PC-3 (cell line): Measurements from ENCODE around the gene TBX15. TPM values are rescaled to one million over a fixed set of nuclear protein-coding genes. Genes with fewer than 3 reads are reported as not detected.

ENCODE experiments used
- ATAC-seq: fragments of 200-7000 bp; cut with Tn5 transposase; 2 replicates; pipeline ENCODE4 v1.9.1; 2020; ENCODE audit warnings: mild to moderate bottlenecking, moderate library complexity
- BruUV-seq: library from RNA; stranded (reverse); fragments of 400-500 nt; replicated peaks from 2 replicates; lab custom pipeline; 2021; lab: Mats Ljungman, UMichigan
- CTCF ChIA-PET: fragments of 300-600 bp; sonication (Branson Sonifier 250); formaldehyde crosslinking; loops from one replicate; lab custom pipeline; 2022; ENCODE audit warnings: antibody characterized with exemption; lab: Charles Lee
- POLR2A ChIA-PET: fragments of 300-600 bp; sonication (Branson Sonifier 250); formaldehyde crosslinking; loops from one replicate; lab custom pipeline; 2022; ENCODE audit warnings: antibody characterized with exemption; ENCODE audit not compliant: unreplicated experiment; lab: Charles Lee
- DNase-seq: peaks from one replicate; pipeline ENCODE4 v3.0.0-alpha.2; 2015
- H2AFZ ChIP-seq: fragments of 300-600 bp; sonication (generic); 2 replicates; pipeline ENCODE4 v1.6.0; 2016; ENCODE audit warnings: antibody characterized with exemption, low read length
- H3F3A ChIP-seq: fragments of 300-600 bp; sonication (generic); one replicate; pipeline ENCODE4 v1.6.0; 2017; ENCODE audit warnings: antibody characterized with exemption, low read length, control low read depth, mild to moderate bottlenecking; ENCODE audit not compliant: unreplicated experiment
- H3K27ac ChIP-seq: fragments of 300-600 bp; sonication (generic); 2 replicates; pipeline ENCODE4 v1.5.1; 2016; ENCODE audit warnings: mild to moderate bottlenecking, low read length
- H3K27me3 ChIP-seq: fragments of 300-600 bp; sonication (generic); 2 replicates; pipeline ENCODE4 v1.6.1; 2016; ENCODE audit warnings: low read length, mixed read lengths
- H3K36me3 ChIP-seq: fragments of 300-600 bp; sonication (generic); 2 replicates; pipeline ENCODE4 v1.6.1; 2016; ENCODE audit warnings: low read depth, mixed run types, low read length, mixed read lengths
- H3K4me1 ChIP-seq: fragments of 300-600 bp; sonication (generic); 2 replicates; pipeline ENCODE4 v1.5.1; 2016; ENCODE audit warnings: low read length; ENCODE audit not compliant: insufficient read depth
- H3K4me2 ChIP-seq: fragments of 300-600 bp; sonication (generic); 2 replicates; pipeline ENCODE4 v1.6.0; 2016; ENCODE audit warnings: low read length
- H3K4me3 ChIP-seq: fragments of 300-600 bp; sonication (generic); 2 replicates; pipeline ENCODE4 v1.5.1; 2016; ENCODE audit warnings: mild to moderate bottlenecking, low read length, mixed read lengths
- H3K79me2 ChIP-seq: fragments of 300-600 bp; sonication (generic); 2 replicates; pipeline ENCODE4 v1.6.1; 2017; ENCODE audit warnings: low read length, mixed read lengths
- H3K9ac ChIP-seq: fragments of 300-600 bp; sonication (generic); 2 replicates; pipeline ENCODE4 v1.6.0; 2016; ENCODE audit warnings: mild to moderate bottlenecking, low read length
- H3K9me2 ChIP-seq: fragments of 300-600 bp; sonication (generic); replicated peaks from 2 replicates; pipeline ENCODE4 v1.6.1; 2016; ENCODE audit warnings: mixed run types, low read length, mixed read lengths
- H3K9me3 ChIP-seq: fragments of 300-600 bp; sonication (generic); 2 replicates; pipeline ENCODE4 v1.6.1; 2016; ENCODE audit warnings: low read length, mixed read lengths
- H4K20me1 ChIP-seq: fragments of 300-600 bp; sonication (generic); 2 replicates; pipeline ENCODE4 v1.6.1; 2016; ENCODE audit warnings: low read length, mixed read lengths
- CTCF ChIP-seq: fragments of 300-600 bp; sonication (generic); conservative IDR thresholded peaks from 2 replicates; pipeline ENCODE4 v1.5.1; 2017; ENCODE audit warnings: antibody characterized with exemption, low read depth, mild to moderate bottlenecking, low read length
- EZH2 ChIP-seq: fragments of 300-600 bp; sonication (generic); IDR thresholded peaks from one replicate; pipeline ENCODE4 v1.6.1; 2017; ENCODE audit warnings: antibody characterized with exemption, mild to moderate bottlenecking, low read length; ENCODE audit not compliant: unreplicated experiment
- EZH2phosphoT487 ChIP-seq: fragments of 300-600 bp; sonication (generic); IDR thresholded peaks from 2 replicates; pipeline ENCODE4 v1.6.1; 2018; ENCODE audit warnings: mild to moderate bottlenecking, antibody characterized with exemption, low read length, borderline replicate concordance
- intact Hi-C: fragments of 100-400 bp; cut with micrococcal nuclease; formaldehyde crosslinking; loops from 2 replicates; pipeline ENCODE4 v1.9.0; 2023
- total RNA-seq: library from RNA; depleted of rRNA; stranded (reverse); fragments of >200 nt; gene quantifications from 2 replicates; pipeline ENCODE4 v1.2.3, GENCODE V29; 2014

Gene TBX15
- total RNA-seq, 1 experiment from 2014 or later = 0.58 TPM

GRCh38 chr1:118948351-118948750 lies 39.8 kb downstream of the TBX15 start:
- H3K9me3 ChIP-seq = no peaks in the 10 kb centered on the region
- ChIA-PET POLR2A (no interaction called here), CTCF (no interaction called here)
- BruUV-seq = no TSS peak
- no peaks in the 10 kb centered on the region for H3F3A ChIP-seq
- intact Hi-C loops = no loop called here
- H3K4me3 ChIP-seq = peak overlapping the region; percentile 31; the same call in 1 of the 2 replicates
- no peaks in the 10 kb centered on the region for H3K9me2 ChIP-seq
- peak overlapping the region; percentile 83 for H3K27ac ChIP-seq
- TF ChIP-seq EZH2phosphoT487 = no peak
- no peak for TF ChIP-seq EZH2
- TF ChIP-seq CTCF = no peak
- no peaks in the 10 kb centered on the region for H3K79me2 ChIP-seq
- no peak overlapping the region for H2AFZ ChIP-seq
- peak overlapping the region; percentile 39; the same call in 1 of the 2 replicates for H3K9ac ChIP-seq
- no peaks in the 10 kb centered on the region for H3K27me3 ChIP-seq
- DNase-seq (peak; percentile 8), ATAC-seq (0 out of 2 replicates have a peak, but pooled peaks have one; percentile 19)
- H3K4me1 ChIP-seq = peaks cover 27% of the 10 kb centered on the region
- no peaks in the 10 kb centered on the region for H4K20me1 ChIP-seq
- H3K36me3 ChIP-seq = no peaks in the 10 kb centered on the region
- peak overlapping the region; percentile 67 for H3K4me2 ChIP-seq

- BruUV-seq = no TSS peak
- Histone ChIP-seq H3K27me3 (no peaks in the 10 kb centered on the region), H3K27ac (peak overlapping the region; percentile 83), H3K9ac (no peak overlapping the region), H3K4me2 (peak overlapping the region; percentile 67), H4K20me1 (no peaks in the 10 kb centered on the region), H3K36me3 (no peaks in the 10 kb centered on the region), H3K79me2 (no peaks in the 10 kb centered on the region), H3K9me2 (no peaks in the 10 kb centered on the region), H3K9me3 (no peaks in the 10 kb centered on the region), H2AFZ (no peak overlapping the region), H3F3A (no peaks in the 10 kb centered on the region), H3K4me3 (no peak overlapping the region), H3K4me1 (peaks cover 27% of the 10 kb centered on the region)
- POLR2A ChIA-PET = no interaction called here
- DNase-seq (peak; percentile 83), ATAC-seq (peak; percentile 82)
- intact Hi-C loops = no loop called here
- CTCF ChIA-PET = no interaction called here
- TF ChIP-seq EZH2 (no peak), EZH2phosphoT487 (no peak), CTCF (no peak)
Measured at GRCh38 chr1:118947790-118948189, 40.4 kb downstream of the TBX15 start.

GRCh38 chr1:118947003-118947765 lies 41.0 kb downstream of the TBX15 start:
- Histone ChIP-seq H3K9me2 (no peaks in the 10 kb centered on the region), H3K4me1 (peaks cover 27% of the 10 kb centered on the region), H3K36me3 (no peaks in the 10 kb centered on the region), H3K27ac (peak overlapping the region; percentile 34), H4K20me1 (no peaks in the 10 kb centered on the region), H3K9me3 (no peaks in the 10 kb centered on the region), H3F3A (no peaks in the 10 kb centered on the region), H3K9ac (no peak overlapping the region), H3K4me2 (peak overlapping the region; percentile 67), H3K4me3 (no peak overlapping the region), H2AFZ (no peak overlapping the region), H3K27me3 (no peaks in the 10 kb centered on the region), H3K79me2 (no peaks in the 10 kb centered on the region)
- DNase-seq = no peak
- BruUV-seq = no TSS peak
- intact Hi-C loops = no loop called here
- TF ChIP-seq EZH2phosphoT487 (no peak), CTCF (no peak), EZH2 (no peak)
- CTCF ChIA-PET = no interaction called here
- POLR2A ChIA-PET = no interaction called here
- ATAC-seq = no peak
